NCI-H1417 treated with DMSO at 0.1 percent for 48 hours (cell line): ENCODE results near the gene DCTN1.
A peak's percentile ranks its signal among the peaks of the same experiment; 100 is the strongest.
"Not testable (repeated sequence)": the region's sequence is repeated elsewhere in the genome, so short reads cannot be mapped to it uniquely, and the experiment has no call there.

ENCODE experiments used
- DNase-seq: peaks from one replicate; lab custom pipeline; 2025; lab: John Stamatoyannopoulos, UW

DCTN1 gene

DNA sequence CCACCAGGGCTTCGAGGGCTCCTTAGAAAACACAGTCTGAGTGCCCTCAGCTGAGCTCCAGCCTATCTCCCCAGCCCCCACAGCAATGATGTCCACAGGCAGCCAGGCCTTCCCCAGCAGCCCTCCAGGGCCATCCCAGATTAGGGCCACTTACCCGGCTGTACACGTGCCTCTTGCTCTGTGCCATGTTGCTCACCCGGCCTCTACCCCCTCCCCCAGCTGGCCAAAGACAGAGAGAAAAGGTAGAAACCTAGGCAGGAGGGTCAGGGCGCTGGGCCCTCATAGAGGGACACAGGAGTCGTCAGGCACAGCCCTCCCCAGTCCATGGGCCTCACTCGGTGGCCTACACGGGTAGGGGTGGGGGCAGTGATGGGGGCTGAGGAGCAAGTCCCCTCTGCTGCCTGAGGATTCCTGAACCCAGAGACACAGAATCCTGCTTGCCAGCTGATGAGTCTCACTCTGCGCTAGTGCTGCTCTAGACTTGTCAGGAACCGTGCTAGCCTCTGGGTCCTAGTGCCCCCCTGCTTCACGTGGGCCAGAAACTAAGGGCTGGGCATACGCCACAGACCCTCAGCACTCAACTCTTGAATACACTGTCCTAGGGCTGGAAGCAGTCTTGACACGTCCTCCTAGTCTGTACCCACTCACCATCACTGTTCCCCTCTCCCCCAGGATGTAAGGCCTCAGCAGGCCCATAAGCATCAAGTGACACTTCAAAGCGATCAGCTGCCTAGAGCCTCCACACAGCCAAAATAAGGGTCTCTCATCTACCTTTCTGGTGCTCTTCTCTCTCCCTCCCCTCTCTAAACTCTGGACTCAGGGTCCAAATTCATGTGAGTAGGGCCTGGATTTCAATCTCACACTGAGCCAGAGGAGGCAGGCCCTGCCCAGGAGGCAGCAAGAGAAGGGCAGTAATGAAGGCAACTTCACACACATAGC, at the start of gene DCTN1:
DCTN1 (minus strand) TSS at position 461 of the 939 bp plus-strand sequence; CDS start at position 187, 274 bp downstream.
- no peak for DNase-seq

DNA sequence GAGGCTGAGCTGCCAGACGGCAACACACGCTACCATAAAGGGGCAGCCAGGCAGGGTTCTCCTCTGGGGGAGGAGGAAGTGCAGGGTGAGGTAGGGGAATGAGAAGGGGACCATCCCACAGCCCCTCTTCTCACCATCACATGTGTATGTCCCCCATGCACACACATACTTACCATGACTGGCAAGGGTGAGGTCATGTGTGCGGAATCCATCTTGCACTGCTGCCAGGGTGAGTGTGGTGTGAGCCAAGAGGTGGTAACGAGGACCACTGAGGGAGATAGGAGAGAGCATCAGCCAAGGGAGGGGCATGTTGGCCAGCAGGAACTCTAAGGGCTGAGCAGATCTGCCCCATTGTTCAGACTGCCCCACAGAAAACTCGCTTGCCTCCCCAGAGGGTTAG, 48.6 kb upstream of the DCTN1 start:
- DNase-seq: no peak

DNA sequence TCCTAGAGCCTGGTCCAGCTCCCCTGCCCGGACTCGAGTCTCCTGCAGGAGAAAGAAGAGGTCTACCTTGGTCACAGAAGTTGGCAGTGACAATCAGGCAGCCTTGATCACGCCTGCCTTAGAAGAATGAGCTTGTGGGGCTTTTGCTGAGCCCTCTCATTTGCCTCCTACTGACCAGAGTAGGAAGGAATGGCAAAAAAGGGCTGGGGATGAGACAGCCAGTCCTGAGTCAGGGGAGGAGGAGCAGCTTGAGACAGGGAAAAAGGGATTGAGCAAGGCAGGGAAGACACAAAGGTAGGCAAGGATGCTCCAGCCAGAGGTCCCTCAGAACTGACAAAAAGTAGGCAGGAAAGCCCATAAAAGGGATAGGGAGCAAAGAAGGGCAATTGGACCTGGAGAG, 47.4 kb upstream of the DCTN1 start:
- no peak for DNase-seq

DNA sequence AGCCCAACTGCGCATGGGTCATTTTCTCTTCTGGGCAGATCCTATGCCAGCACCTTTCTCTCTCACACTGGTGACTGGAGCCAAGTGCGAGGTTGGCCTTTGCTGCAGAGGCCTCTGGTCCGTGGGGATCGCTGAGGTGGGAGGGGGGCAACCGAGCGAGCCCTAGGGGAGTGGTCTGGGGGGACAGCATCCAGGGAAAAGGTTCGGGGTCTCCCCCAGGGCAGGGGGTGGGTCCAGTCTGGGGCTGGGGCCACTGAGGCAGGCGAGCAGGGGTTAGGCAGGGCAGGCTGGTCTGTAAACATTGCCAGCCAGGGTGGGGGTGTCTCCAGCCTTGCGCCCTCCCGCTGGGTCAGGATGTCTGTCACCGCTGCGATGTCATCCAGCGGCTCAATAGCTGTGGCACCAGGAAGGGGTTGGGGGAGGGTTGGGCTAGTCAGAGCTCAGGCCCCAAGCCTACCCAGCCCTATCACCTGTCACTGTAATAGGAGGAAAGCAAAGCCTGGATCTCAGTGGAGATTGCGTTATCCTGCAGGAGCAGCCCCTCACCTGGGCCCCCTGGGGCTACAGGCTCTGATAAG, 46.2 kb upstream of the DCTN1 start:
- no peak for DNase-seq

DNA sequence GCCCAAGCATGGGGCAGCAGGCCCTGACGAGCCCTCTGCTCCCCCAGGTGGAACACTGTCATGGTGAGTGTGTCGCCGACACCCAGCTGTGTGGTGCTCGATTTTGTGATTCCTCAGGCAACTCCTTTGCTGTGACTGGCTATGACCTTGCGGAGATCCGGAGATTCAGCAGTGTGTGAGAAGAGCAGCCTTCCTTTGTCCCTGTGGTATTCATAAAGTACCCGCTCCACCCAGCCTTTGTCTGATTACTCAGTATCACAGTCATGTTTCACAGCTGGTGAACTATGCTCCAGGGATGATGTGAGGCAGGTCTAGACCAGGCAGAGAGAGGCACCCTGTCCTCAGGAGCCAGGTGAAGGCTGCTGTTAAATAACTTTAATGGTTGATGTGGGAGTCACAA, 45.4 kb upstream of the DCTN1 start:
- no peak for DNase-seq

DNA sequence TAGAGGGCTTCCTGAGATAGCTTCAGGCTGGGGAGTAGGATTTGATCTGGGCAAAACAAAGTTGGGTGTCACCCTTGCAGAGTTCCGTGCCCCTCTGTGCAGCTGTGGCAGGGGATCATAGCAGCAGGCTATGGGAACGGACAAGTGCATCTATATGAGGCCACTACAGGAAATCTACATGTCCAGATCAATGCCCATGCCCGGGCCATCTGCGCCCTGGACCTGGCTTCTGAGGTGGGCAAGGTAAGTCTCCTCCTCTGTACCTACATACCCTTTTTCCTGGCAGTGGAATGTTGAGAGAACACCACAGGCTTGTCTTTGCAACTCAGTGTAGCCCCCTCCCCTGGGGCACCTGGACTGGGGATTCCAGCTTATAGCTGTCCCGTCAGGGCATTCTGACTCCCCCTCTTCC, 44.9 kb upstream of the DCTN1 start:
- DNase-seq: no peak

DNA sequence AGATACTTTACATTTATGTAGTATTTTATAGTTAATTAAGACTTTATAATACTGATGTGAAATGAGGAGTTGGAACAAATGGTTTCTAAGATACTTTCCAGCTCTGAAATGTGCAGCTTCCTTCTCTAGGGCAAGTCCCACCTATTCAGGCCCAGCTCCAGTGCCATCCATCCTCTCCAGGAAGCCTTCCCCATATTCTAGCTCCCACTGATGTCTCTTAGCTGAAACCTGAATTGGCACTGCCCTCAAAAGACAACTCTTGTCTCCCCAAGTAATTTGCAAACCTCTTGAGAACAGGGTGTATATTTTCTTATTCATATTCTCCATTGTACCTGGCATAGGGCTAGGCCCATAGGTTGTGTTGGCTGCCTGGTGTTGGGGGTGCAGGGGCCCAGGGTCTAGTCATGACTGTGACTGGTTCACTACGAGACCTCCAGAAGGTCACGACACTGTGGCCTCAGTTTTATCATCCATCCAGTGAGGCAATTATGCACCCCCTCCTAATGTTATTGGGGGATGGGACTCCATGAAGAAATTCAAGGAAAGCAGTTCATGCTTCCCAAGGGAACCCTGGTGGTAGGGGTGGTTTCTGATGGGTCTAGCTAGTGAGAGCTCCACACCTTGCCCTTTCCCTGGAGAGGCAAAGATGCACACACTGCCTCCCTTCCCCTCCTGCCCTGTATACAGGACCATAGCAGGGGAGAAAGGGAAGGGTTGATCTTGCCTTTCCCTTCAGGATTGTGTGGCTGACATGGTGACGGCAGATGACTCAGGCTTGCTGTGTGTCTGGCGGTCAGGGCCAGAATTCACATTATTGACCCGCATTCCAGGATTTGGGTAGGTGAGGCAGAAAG, 44.3 kb upstream of the DCTN1 start:
- no peak for DNase-seq

DNA sequence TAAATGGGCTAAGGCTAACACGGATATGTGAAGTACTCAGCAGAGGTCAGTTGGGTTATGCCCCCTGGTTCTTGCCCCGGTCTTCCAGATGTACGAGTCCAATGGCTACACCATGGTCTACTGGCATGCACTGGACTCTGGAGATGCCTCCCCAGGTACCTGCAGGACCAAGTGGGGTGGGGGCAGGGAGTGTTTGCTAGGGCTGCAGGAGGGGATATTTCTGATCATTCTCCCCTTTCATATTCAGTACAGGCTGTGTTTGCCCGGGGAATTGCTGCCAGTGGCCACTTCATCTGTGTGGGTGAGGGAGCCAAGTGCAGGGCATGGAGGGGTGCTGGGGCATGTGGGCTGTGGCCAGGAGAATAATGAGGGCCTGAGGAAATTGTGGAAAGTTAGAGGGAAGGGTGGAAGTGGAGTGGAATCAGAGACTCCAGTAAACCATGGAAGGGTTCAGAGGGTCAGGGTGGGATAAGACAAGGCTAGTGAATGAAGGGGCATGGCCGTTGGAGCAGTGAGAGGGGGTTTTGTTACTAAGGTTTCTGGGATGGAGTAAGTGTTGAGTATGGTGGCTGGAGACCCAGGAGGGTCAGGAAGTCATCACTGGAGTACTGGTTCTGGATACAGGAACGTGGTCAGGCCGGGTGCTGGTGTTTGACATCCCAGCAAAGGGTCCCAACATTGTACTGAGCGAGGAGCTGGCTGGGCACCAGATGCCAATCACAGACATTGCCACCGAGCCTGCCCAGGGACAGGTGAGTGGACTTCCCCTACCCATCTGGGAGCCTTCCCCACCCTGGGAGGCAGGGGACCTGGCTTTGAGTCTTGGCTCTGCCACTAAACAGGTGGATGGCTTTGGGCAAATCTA, 43.4 kb upstream of the DCTN1 start:
- DNase-seq: no peak

DNA sequence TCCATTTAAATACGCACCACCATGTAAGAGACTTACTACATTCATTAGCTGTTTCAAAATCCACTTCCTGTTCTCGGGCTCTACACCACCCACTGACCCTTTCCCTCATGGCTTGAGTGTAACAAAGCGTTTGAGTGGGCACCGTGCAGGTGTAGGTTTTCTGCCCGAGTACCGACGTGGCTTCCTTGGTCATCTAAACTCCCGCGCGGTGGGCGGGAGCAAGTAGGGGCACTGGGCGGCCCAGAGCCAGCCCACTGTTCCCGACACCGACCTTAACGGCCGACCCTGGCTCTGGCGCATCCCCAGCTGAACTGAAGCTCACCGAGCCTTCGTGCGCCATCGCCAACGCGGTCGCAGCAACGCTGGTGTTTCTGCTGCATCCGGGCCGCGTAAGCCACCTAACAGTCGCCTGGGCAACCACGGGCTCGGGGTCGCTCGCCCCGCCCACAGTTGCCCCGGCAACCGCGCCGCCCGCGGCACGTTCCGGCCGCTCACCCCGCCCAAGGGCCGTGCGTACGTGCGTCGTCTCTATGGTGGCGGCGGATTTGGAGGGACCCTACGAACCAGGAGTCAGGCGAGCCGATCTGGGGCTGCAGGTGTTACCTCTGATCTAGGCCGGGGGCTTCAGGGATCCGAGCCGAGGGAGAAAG, 41.2 kb upstream of the DCTN1 start, which contains the start of the genes C2orf81 and WDR54:
C2orf81 (minus strand) TSS at position 399 of the 650 bp plus-strand sequence; CDS start at position 340, 59 bp downstream.
WDR54 (plus strand) TSS at position 510 of the 650 bp plus-strand sequence. CDS start 424 bp downstream, outside the sequence.
- DNase-seq: peak; percentile 90

DNA sequence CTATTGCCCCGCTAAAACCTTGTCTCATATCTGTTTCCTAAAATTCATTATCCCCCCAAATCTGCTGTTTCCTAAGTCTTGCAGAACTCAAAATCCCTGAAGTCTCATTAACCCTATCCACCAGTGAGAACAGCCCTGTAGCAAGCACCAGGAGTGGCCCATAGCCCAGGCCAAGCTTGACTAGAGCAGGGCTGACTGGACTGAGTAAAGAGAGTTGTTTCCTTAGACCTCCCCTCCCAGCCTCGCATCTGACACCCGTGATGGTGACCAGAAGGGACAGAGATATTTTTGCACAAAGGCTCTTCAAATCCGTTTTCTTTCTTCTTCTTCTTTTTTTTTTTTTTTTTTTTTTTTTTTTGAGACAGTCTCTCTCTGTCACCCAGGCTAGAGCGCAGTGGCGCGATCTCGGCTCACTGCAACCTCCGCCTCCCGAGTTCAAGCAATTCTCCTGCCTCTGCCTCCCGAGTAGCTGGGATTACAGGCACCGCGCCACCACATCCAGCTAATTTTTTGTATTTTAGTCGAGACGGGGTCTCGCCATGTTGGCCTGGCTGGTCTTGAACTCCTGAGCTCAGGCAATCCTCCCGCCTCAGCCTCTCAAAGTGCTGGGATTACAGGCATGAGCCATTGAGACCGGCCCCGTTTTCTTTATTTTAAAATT, 40.5 kb upstream of the DCTN1 start:
- DNase-seq: not testable (repeated sequence)

DNA sequence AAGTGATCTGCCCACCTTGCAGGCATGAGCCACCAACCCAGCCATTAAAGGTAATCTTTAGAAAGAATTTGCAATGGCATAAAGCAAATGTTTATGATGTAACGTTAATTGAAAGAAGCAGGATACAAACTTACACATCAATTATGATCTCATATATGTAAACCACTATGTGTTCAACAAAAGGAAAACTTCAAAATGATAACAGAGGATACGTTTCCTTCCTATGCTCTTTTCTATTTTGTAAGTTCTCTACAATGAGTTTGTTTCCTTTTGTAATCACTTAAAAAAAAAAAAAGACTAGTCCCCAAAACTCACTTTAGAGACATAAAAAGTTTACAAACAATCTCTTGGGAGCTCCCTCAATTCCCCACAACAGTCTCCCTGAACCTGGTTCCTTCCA, 39.9 kb upstream of the DCTN1 start:
- DNase-seq: no peak

DNA sequence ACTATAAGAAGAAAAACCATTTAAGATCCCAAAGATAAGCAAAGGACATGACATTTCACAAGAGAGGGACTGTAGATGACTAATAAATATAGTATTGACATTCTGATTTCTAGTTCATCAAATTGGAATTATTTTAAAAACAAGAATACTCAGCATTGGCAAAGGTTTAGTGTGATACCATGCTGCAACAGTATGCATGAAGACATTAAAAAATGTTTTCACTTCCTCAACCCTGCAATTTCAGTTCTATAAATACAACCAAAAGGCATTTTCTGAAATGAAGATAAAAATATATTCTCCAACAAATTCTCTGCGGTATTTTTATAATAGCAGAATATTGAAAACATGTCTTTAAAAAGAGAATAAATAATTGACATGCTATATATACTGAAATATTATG, 39.2 kb upstream of the DCTN1 start:
- DNase-seq: no peak

DNA sequence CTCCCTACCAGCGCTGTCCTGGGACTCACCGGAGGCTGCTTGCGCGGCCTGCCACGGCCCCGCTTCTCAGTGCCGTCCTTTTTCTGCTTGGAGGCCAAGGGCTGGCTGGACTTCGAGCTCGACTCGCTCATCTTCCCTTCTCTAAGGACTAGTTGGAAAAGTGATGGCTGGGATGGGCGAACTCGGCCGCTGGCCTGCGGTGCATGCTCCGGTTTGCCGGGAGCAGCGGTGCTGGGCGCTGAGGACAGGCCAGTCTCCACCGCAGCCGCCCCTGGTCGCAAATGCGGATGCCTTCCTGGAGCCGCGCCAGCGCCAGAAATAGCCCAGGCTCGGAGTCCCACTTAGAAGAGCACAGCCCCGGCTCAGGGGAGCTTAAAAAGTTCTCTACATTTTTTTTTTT, 38.2 kb upstream of the DCTN1 start:
- DNase-seq: no peak

DNA sequence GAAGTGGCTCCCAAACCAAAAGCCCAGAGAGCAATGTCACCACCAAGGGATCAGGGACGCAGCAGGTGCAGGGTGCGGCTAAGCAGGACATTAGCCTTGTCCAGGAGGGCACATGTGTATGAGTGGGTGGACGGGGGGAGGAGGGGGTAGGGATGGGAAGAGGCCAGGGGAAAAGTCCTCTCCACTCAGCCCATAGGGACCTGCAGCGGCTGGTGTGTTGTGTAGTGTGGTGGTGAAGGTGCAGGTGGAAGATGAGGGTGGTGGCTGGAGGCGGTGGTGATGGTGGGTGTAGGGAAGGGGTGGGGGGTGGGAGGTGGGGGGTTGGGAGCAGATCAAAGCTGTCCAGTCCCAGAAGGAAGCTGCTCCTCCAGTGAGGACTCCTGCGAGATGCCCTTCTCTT, 37.7 kb upstream of the DCTN1 start:
- DNase-seq: no peak

DNA sequence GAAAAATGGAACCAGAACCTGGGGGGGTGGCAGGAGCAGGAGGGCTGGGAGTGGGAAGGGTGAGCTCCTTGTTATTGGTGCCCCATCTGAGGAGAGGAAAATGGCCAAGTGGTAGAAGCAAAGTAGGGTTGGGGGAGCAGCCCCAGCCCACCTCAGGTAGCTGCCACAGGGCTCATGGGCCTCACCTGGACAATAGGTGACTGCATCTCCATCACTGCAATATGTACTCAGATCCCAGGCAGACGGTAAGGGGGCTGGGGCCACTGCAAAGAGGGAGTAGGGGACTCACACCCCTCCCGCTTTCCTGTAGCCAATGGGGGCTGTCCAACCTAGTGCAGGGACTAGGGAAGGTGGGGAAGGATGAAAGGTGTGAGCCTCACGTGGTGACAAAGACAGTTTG, 37.1 kb upstream of the DCTN1 start:
- DNase-seq: no peak

DNA sequence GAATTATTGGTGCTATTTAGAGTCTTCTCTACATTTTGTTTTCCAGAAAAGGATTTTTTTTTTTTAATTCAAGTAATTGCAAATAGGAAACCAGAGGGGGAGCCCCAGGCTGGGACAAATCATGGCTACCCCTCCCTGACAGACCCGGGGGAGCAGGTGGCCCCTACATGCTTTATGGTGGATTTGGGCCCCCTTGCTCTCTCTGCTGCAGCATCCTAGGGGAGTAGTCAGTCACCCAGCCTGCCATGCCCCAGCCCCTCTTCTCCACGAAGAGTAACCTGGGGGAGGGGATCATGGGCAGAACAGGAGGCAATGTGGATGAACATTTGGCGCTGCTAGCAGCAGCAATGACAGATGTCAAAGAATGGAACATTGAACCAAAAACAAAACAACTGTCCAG, 36.7 kb upstream of the DCTN1 start:
- DNase-seq: no peak

DNA sequence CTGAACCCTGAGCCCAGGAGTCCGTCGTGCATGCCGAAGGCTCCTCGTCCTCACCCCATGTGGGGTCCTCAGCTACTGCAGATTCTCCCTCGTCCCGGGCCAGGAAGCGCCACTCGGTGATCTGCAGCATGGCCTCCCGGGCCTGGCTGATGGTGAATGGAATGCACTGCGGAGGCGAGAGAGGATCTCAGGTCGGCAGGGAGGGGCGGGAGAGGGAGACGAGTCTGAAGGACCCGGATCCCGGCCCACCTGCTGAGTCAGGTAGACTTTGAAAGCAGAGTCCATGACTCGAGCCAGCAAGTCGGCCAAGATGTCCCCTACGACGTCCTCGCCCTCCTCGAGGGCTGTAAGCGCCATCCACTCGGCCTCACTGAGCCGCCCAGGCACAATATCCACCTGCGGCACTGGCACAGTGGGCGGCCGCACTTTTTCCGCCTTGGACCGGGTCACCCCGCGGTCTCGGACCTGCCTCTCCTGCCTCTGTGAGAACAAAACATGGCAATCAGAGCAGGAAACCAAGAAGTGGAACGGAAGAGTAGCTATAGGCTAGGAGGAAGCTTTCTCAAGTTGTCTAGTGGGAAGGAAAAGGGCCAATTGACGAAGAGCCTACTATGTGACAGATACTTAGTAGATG, 35.8 kb upstream of the DCTN1 start:
- no peak for DNase-seq

DNA sequence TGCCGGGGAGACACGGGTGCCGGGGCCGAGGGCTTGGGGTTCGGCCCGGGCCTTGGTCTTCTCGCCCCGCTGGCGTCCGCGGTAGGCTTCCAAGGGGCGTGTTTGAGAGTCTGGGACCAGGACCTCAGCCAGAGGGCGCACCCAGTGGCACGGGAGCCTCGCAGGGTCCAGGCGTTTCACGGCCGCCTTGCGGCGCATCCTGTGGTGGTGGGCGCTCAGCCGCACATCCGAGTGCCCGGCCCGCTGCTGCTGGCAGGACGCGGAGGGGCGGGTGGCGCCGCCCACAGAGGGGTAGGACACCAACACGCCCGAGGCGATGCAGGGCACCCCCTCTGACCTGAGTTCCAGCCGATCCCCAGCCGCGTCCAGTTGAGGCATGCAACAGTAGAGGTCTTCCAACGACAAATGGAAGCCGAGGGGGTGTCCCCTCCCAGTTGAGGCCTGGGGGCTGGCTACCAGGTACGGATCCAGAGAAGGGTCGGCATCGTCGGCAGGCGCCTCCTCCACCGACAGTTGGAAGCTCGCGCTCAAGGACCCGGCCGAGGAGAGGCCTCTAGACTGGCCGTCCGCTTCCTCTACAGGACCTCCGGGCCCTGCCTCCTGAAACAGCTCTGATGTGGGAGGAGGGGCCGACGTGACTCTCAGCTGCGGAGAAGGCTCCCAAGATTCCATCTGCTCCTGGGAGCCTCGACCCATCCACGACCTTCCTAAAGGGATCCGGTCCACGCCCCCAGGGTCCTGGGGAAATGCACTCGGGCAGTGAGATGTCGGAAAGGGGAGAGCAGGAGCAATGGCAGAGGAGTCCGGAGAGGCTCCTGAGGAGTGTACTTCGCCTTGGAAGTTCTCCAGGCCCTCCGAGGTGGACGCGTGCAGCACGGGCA, 35.0 kb upstream of the DCTN1 start:
- no peak for DNase-seq

DNA sequence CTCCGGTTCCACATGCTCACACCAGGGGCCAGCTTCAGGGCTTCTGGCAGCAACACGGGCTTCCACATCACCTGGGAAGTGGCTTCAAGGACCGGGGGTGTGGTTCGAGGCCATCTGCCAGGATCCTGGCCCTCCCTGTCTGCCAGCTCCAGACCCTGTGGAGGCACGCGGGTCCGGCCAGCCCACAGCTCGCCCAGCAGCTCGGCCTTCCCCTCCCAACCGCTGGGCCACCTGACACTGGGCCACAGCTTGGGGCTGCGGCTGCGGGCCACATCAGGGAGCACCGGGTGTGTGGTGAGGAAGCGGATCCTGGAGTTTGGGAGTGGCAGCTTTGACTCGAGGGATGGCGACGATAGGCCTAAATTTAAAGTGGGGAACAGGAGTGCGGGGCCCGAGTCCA, 34.3 kb upstream of the DCTN1 start:
- DNase-seq: no peak
